ENCODE measurements around the gene CERKL. TPM values are rescaled to one million over a fixed set of nuclear protein-coding genes. Genes with fewer than 3 reads are reported as not detected.

CERKL gene
- total RNA-seq, 2 experiments from 2014 or later: not detected

DNA sequence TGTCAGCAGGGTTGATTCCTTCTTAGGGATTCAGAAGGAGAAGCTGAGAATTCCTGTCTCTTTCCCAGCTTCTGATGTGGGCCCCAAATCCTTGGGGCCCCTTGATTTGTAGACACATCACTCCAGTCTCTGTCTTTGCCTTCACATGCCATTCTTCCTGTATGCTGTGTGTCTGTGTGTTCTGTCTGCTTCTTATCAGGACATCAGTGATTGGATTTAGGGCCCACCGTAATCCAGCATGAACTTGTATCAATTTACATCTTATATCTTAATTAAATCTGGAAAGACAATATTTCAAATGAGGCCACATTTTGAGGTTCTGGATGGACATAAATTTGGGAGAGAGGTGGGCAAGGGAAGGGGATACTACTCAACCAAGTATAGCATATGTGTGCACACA lies 13.7 kb upstream of the CERKL start:
- H3K36me3 ChIP-seq (ENCODE audit: insufficient read depth, low read length): no peaks in the 10 kb centered on the region

DNA sequence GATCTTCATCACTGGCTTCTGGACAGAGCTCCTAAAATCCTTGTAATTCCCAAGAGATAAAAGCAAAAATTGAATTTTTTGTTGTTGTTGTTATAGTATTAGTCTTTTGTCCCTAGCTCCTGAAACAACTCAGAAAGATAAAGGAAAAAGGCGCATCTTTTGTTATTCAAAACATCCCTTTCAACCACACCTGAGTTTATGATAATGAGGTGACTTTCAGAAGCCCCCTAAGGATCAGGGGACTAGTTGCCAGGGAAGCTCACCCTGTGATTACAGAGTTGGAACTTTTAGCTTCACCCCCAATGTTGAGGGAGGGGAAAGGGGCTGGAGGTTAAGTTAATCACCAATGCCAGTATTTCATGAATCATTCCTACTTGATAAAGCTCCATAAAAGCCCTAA lies 10.3 kb upstream of the CERKL start:
- H3K4me1 ChIP-seq (ENCODE audit: insufficient read depth, low read length, poor library complexity, severe bottlenecking): no peaks in the 10 kb centered on the region
- CTCF ChIA-PET (ENCODE audit: unreplicated experiment): interaction anchor here (0.5 kb wide), 1 partner anchor 40 kb away, joined by 3 read pairs; no protein-coding TSS in a partner anchor
- POLR2A ChIA-PET: interaction anchor here (1.0 to 1.3 kb wide), 4 partner anchors 10 to 30 kb away, joined by 3 to 13 read pairs (median 4); partner anchors contain the start of gene CERKL

More for the DNA sequence above, 13.7 kb upstream of the CERKL start:
- H3K9me3 ChIP-seq (ENCODE audit: low read length): no peaks in the 10 kb centered on the region
- no peaks in the 10 kb centered on the region for H3K9me2 ChIP-seq (ENCODE audit: insufficient read depth, low read length)
- no peak overlapping the region for H3K27ac ChIP-seq (ENCODE audit: low read depth, low read length, poor library complexity, severe bottlenecking)
- H3K79me2 ChIP-seq (ENCODE audit: insufficient read depth, low read depth, low read length): no peaks in the 10 kb centered on the region
- peaks cover 8% of the 10 kb centered on the region for H3K4me1 ChIP-seq (ENCODE audit: insufficient read depth, low read length, poor library complexity, severe bottlenecking)
- DNase-seq (ENCODE audit: low spot score): no peak
- CTCF ChIA-PET (ENCODE audit: unreplicated experiment): no interaction called here
- H3K4me2 ChIP-seq (ENCODE audit: low read length): no peak overlapping the region
- no peak overlapping the region for H3K4me3 ChIP-seq (ENCODE audit: low read depth, low read length, poor library complexity, severe bottlenecking)
- TF ChIP-seq, protein P1, sequence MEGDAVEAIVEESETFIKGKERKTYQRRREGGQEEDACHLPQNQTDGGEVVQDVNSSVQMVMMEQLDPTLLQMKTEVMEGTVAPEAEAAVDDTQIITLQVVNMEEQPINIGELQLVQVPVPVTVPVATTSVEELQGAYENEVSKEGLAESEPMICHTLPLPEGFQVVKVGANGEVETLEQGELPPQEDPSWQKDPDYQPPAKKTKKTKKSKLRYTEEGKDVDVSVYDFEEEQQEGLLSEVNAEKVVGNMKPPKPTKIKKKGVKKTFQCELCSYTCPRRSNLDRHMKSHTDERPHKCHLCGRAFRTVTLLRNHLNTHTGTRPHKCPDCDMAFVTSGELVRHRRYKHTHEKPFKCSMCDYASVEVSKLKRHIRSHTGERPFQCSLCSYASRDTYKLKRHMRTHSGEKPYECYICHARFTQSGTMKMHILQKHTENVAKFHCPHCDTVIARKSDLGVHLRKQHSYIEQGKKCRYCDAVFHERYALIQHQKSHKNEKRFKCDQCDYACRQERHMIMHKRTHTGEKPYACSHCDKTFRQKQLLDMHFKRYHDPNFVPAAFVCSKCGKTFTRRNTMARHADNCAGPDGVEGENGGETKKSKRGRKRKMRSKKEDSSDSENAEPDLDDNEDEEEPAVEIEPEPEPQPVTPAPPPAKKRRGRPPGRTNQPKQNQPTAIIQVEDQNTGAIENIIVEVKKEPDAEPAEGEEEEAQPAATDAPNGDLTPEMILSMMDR (conservative IDR thresholded peaks at IDR 0.05; ENCODE audit: low read length): no peak
- TF ChIP-seq EZH2phosphoT487 (IDR thresholded peaks at IDR 0.05; ENCODE audit: borderline replicate concordance, low read depth, low read length): no peak
- H2AFZ ChIP-seq (ENCODE audit: low read length): no peak overlapping the region
- BruUV-seq (replicated peaks): no TSS peak
- intact Hi-C loops (cut with micrococcal nuclease; ENCODE audit: unreplicated experiment): no loop called here
- no peaks in the 10 kb centered on the region for H4K20me1 ChIP-seq (ENCODE audit: insufficient read depth, low read length)
- POLR2A ChIA-PET: interaction anchor here (0.6 kb wide), 1 partner anchor 132 kb away, joined by 3 read pairs; no protein-coding TSS in a partner anchor

DNA sequence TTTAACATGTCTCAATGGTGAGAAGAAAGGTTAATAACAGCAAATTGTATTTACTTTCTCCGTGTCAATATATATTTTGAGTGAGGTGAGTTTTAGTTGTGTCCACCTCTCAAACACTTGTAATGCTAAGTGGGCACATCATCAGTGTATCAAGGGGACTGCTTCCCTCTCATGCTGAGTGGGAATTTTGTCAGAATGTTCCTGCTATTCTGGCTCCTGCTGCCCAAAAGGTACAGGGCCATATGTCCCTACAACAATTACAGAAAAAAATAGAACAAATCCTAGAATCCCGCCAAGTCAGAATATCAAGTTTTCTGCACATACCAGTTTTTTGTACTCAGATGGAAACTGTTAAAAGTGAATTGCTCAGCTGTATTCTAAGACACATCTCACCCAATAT lies 5.4 kb upstream of the CERKL start:
- Histone ChIP-seq H3K9me2 (ENCODE audit: insufficient read depth, low read length) (no peaks in the 10 kb centered on the region), H3K4me2 (ENCODE audit: low read length) (no peak overlapping the region), H3K4me1 (ENCODE audit: insufficient read depth, low read length, poor library complexity, severe bottlenecking) (no peaks in the 10 kb centered on the region), H2AFZ (ENCODE audit: low read length) (no peak overlapping the region), H3K4me3 (ENCODE audit: low read depth, low read length, poor library complexity, severe bottlenecking) (no peak overlapping the region), H4K20me1 (ENCODE audit: insufficient read depth, low read length) (no peaks in the 10 kb centered on the region), H3K9me3 (ENCODE audit: low read length) (no peaks in the 10 kb centered on the region), H3K36me3 (ENCODE audit: insufficient read depth, low read length) (no peaks in the 10 kb centered on the region), H3K27ac (ENCODE audit: low read depth, low read length, poor library complexity, severe bottlenecking) (no peak overlapping the region), H3K79me2 (ENCODE audit: insufficient read depth, low read depth, low read length) (no peaks in the 10 kb centered on the region)
- TF ChIP-seq, protein P1 (conservative IDR thresholded peaks at IDR 0.05; ENCODE audit: low read length): no peak
- TF ChIP-seq EZH2phosphoT487 (IDR thresholded peaks at IDR 0.05; ENCODE audit: borderline replicate concordance, low read depth, low read length): no peak
- intact Hi-C loops (cut with micrococcal nuclease; ENCODE audit: unreplicated experiment): no loop called here
- DNase-seq (ENCODE audit: low spot score): no peak
- ChIA-PET POLR2A (interaction anchor here (0.8 to 1.3 kb wide), 2 partner anchors 23 to 224 kb away, joined by 3 to 4 read pairs; no protein-coding TSS in a partner anchor), CTCF (ENCODE audit: unreplicated experiment) (no interaction called here)
- no TSS peak for BruUV-seq (replicated peaks)

More for the DNA sequence above, 10.3 kb upstream of the CERKL start:
- TF ChIP-seq, protein P1 (conservative IDR thresholded peaks at IDR 0.05; ENCODE audit: low read length): no peak
- no peak for TF ChIP-seq EZH2phosphoT487 (IDR thresholded peaks at IDR 0.05; ENCODE audit: borderline replicate concordance, low read depth, low read length)
- H3K36me3 ChIP-seq (ENCODE audit: insufficient read depth, low read length): no peaks in the 10 kb centered on the region
- intact Hi-C loops (cut with micrococcal nuclease; ENCODE audit: unreplicated experiment): no loop called here
- H3K4me2 ChIP-seq (ENCODE audit: low read length): no peak overlapping the region
- no peak overlapping the region for H2AFZ ChIP-seq (ENCODE audit: low read length)
- no peaks in the 10 kb centered on the region for H3K9me3 ChIP-seq (ENCODE audit: low read length)
- BruUV-seq (replicated peaks): no TSS peak
- H3K9me2 ChIP-seq (ENCODE audit: insufficient read depth, low read length): no peaks in the 10 kb centered on the region
- no peak overlapping the region for H3K27ac ChIP-seq (ENCODE audit: low read depth, low read length, poor library complexity, severe bottlenecking)
- no peak overlapping the region for H3K4me3 ChIP-seq (ENCODE audit: low read depth, low read length, poor library complexity, severe bottlenecking)
- no peaks in the 10 kb centered on the region for H4K20me1 ChIP-seq (ENCODE audit: insufficient read depth, low read length)
- no peak for DNase-seq (ENCODE audit: low spot score)
- no peaks in the 10 kb centered on the region for H3K79me2 ChIP-seq (ENCODE audit: insufficient read depth, low read depth, low read length)
